ENCODE data around the gene COL27A1.

Gene COL27A1

DNA sequence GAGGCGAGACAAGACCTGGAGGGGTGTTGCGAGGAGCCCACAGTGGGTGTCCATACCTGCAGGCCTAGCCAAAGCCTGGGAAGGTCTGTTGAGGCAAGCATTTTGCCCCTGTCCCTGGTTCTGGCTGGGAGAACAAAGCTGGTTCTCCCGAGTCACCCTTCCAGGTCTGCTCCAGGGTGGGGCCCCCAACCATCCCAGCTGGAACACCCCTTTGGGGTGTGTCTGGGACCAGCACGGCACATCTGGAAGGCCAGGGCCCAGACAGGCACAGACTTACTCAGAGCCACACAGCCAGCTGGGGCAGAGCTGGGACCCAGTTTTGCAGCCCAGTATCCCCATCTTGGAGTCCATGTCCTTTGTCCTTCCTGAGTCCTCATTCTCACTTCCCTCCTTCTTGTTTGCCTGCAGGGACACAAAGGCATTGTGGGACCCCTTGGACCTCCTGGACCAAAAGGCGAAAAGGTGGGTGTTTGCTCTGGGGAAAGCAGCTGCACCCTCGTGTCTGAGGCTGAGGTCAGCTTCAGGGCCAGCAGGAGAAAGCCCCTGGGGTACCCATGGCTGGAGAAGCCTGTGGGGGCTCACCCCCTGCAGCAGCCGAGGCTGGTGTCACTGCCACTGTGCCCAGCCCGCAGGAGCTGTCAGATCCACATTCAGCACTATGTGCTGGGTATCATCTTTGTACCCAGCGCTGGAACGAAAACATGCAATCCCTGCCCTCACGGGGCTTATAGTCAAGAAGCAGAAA, 129.2 kb downstream of the COL27A1 start:
- POLR2A ChIA-PET: no interaction called here
- no peak for DNase-seq (ENCODE audit: extremely low spot score)
- no peak for TF ChIP-seq CTCF (IDR thresholded peaks at IDR 0.05; ENCODE audit: control extremely low read depth, extremely low read depth, low read depth, missing control alignments)
- CTCF ChIA-PET: no interaction called here

DNA sequence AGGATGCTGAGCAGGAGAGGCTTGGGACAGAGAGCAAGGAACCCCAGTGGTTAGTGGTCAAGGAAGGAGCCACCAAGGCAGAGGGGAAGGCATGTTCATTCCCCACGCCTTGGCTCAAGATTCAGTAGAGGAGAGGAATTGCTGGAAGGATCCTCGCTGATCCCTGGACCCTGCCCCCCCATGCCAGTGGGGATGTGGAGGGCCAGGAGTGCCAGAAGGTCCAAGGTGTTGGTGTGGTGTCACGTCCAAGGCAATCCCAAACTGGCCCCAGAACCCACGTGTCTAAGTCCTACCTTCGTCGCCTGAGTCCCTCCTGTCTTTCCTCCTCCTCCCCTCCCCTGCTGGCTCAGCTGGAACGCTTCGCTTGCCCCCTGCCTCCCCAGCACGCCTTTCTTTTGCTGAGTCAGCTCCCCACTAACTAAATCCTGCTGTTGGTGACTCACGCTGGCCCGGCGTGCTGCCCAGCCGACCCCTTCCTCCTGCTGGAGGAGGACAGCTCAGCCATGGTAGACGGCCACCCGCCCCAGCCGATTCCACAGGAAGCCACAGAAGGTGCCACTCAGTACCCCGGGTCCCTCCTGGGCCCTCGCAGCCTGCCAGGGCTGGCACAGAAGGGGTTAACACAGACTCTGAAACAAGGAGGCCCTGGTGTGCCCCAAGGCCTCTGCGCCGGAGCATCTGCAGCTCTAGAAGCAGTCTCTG, 130.0 kb downstream of the COL27A1 start:
- DNase-seq (ENCODE audit: extremely low spot score): no peak
- no peak for TF ChIP-seq CTCF (IDR thresholded peaks at IDR 0.05; ENCODE audit: control extremely low read depth, extremely low read depth, low read depth, missing control alignments)
- POLR2A ChIA-PET: no interaction called here
- CTCF ChIA-PET: interaction anchor here (1.2 to 4.0 kb wide), 2 partner anchors 15 to 177 kb away, joined by 4 to 12 read pairs; no protein-coding TSS in a partner anchor

DNA sequence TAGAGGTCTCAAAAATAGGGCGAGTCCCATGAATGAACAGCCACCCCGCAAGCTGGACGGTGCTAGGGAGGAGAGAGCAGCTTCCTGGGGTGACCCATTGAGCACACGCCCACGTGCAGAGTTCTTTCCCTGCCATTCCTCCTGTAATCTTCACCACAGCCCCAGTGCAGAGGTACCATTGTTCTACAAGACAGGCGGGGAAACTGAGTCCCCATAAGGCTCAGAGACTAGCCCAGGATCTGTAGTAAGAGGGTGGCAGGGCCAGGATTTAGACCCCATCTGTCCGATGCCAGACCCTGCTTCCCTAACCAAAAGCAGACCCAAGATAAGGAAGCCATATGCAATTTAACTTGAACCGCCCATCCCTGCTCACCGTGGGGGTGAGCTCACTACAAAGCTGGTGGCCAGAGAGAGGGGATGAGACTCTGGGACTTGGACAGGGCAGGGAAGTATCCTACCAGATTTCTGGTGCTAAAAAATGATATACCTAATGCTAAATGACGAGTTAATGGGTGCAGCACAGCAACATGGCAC, 130.9 kb downstream of the COL27A1 start:
- no peak for DNase-seq (ENCODE audit: extremely low spot score)

GRCh38 chr9:114287001-114287762, 131.8 kb downstream of the COL27A1 start:
- DNase-seq (ENCODE audit: extremely low spot score): no peak
- POLR2A ChIA-PET: no interaction called here
- no peak for TF ChIP-seq CTCF (IDR thresholded peaks at IDR 0.05; ENCODE audit: control extremely low read depth, extremely low read depth, low read depth, missing control alignments)
- CTCF ChIA-PET: interaction anchor here (1.1 to 7.7 kb wide), 4 partner anchors 25 to 204 kb away, joined by 3 to 80 read pairs (median 8); partner anchors contain the start of gene COL27A1

More for the DNA sequence above, 130.9 kb downstream of the COL27A1 start:
- no peak for TF ChIP-seq CTCF (IDR thresholded peaks at IDR 0.05; ENCODE audit: control extremely low read depth, extremely low read depth, low read depth, missing control alignments)
- ChIA-PET CTCF (interaction anchor here (1.2 to 4.0 kb wide), 2 partner anchors 15 to 178 kb away, joined by 4 to 12 read pairs; no protein-coding TSS in a partner anchor), POLR2A (no interaction called here)

DNA sequence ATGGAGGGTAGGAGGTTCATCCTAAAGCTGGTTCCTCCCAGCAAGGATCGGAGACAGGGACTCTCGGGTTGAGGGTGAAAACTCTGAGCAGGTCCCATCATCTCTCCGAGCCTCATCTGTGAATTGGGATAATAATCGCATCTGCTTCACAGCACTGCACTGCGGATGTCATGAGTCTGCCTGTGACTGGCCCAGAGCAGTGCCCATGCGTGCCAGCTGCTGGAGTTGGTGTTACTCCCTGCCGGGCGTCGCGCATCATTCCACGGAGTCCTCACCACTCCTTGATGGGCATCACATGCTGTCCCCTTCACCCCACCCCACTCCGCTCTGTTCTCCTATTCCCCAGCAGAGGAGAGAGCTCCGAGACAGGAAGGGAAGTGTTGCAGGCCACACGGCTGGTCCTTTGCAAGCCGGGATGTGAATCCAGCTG, 132.4 kb downstream of the COL27A1 start:
- TF ChIP-seq CTCF (IDR thresholded peaks at IDR 0.05; ENCODE audit: control extremely low read depth, extremely low read depth, low read depth, missing control alignments): no peak
- ChIA-PET CTCF (interaction anchor here (1.1 to 7.7 kb wide), 4 partner anchors 25 to 205 kb away, joined by 3 to 80 read pairs (median 8); partner anchors contain the start of gene COL27A1), POLR2A (no interaction called here)
- DNase-seq (ENCODE audit: extremely low spot score): no peak
